Esophagus muscularis mucosa (tissue), 4 donors: ENCODE measurements around the gene ACBD4. TPM values are rescaled to one million over a fixed set of nuclear protein-coding genes. Genes with fewer than 3 reads are reported as not detected.
A peak's percentile ranks its signal among the peaks of the same experiment; 100 is the strongest.

Experiments used
- DNase-seq: peaks from one replicate; pipeline ENCODE4 v3.0.0-alpha.2; 2017; ENCODE audit errors: extremely low spot score
- H3K27ac ChIP-seq, 4 donors: fragments of 200-600 bp; sonication (generic); replicated peaks in 1 of 4; 1 replicate in 3 of 4; 2 replicates in 1 of 4; pipeline ENCODE4 v1.5.1; 2016 to 2019; ENCODE audit warnings: mild to moderate bottlenecking in 1 of 4
- H3K27me3 ChIP-seq, 4 donors: fragments of 200-600 bp; sonication (generic); one replicate each; pipeline versions ENCODE4 v1.5.1 to v1.6.0; 2016 to 2019
- H3K36me3 ChIP-seq, 4 donors: fragments of 200-600 bp; sonication (generic); one replicate each; pipeline ENCODE4 v1.5.1; 2016 to 2019
- H3K4me1 ChIP-seq, 4 donors: fragments of 200-600 bp; sonication (generic); one replicate each; pipeline ENCODE4 v1.5.1; 2016 to 2019
- H3K4me3 ChIP-seq, 4 donors: fragments of 200-600 bp; sonication (generic); 1 replicate in 2 of 4; 2 replicates in 2 of 4; pipeline ENCODE4 v1.5.1; 2016 to 2019; ENCODE audit warnings: mild to moderate bottlenecking in 4 of 4, moderate library complexity in 1 of 4
- H3K9me3 ChIP-seq, 4 donors: fragments of 200-600 bp; sonication (generic); 1 replicate in 3 of 4; 2 replicates in 1 of 4; pipeline ENCODE4 v1.5.1; 2016 to 2019
- EP300 ChIP-seq: sonication (generic); formaldehyde crosslinking; IDR thresholded peaks from one replicate; pipeline ENCODE4 v1.6.1; 2017; ENCODE audit warnings: antibody characterized with exemption
- POLR2A ChIP-seq: fragments of 450-650 bp; IDR thresholded peaks from one replicate; pipeline ENCODE4 v1.6.1; 2017; ENCODE audit warnings: antibody characterized with exemption, moderate library complexity, mild to moderate bottlenecking, low read depth
- POLR2AphosphoS5 ChIP-seq, 2 donors: sonication (generic); formaldehyde crosslinking; IDR thresholded peaks; one replicate each; pipeline ENCODE4 v1.6.1; 2017; ENCODE audit warnings: antibody characterized with exemption in 2 of 2
- WGBS: methylation state at CpG from one replicate; pipeline ENCODE4 v1.1.5; 2018; 5-methylcytosine and 5-hydroxymethylcytosine counted together
- intact Hi-C: fragments of 100-400 bp; cut with DNase I; formaldehyde crosslinking; loops from one replicate; pipeline ENCODE4 v1.15.1; 2023
- total RNA-seq, 4 donors: library from RNA; depleted of rRNA; stranded (reverse); fragments of >200 nt; gene quantifications; one replicate each; pipeline versions ENCODE4 v1.1.0 to v1.2.1, GENCODE V29; 2016
- TF ChIP-seq, protein P1 (sequence below), 3 experiments: fragments of 200-600 bp in 2 of 3; fragments of 450-650 bp in 1 of 3; sonication (generic) in 2 of 3; IDR thresholded peaks; one replicate each; pipeline ENCODE4 v1.5.1; 2017 to 2019; ENCODE audit warnings: antibody characterized with exemption in 3 of 3, mild to moderate bottlenecking in 2 of 3, moderate library complexity in 1 of 3

Gene ACBD4
- total RNA-seq, 4 donors from 2014 or later, result 20.9 to 34.8 (median 23.5) TPM

DNA sequence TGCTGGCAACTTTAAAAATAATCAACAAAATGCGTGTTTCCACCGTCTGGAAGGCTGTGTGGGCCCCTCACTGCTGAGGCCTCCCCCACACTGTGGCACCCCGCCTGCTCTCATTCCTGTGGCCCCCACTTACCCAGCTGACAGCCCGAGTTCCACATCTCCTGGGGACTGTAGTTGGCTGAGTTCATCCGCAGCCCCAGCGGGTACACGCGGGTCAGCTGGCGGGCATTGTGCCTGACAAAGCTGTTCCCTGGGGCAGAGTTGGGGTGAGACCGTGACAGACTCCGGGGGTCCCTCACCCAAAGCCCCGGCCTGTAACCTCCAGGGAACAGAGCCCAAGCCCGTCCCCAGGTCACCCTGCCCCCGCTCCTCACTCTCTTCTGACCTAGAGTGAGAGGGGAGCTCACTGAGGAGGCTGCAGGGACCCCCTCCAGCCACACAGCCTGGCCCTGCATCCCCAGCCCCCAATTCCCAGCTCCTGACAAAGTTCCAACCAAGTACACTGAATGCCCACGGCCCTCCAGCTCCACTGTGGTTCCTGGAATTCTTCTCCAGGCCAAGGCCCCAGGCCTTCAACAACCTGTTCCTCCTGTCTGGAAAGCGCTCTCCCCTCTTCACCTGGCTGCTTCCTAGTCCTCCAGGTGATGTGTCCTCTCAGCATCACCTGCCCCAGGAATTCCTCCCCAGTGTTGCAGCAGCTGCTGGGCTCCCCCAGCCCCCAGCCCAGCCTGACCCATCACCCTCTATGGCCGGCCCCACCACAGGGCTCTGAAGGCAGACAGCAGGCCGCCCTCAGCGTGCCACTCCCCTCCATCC lies 21.2 kb upstream of the ACBD4 start:
- H3K27ac ChIP-seq, result peak overlapping the region in 2 of 4 donors; percentile 9 to 39
- WGBS, result 92% methylated on average over 13 of the region's 19 CpGs
- no peak for DNase-seq
- intact Hi-C loops, result no loop called here
- H3K4me1 ChIP-seq, result peaks cover 29 to 34% (median 32%) of the 10 kb centered on the region in 4 donors
- H3K9me3 ChIP-seq, result no peaks in the 10 kb centered on the region
- H3K27me3 ChIP-seq, result no peaks in the 10 kb centered on the region
- TF ChIP-seq POLR2AphosphoS5 (IDR thresholded peaks at IDR 0.05), result no peak
- H3K4me3 ChIP-seq, result no peak overlapping the region
- peaks cover 0 to 75% (median 69%) of the 10 kb centered on the region in 4 donors for H3K36me3 ChIP-seq

DNA sequence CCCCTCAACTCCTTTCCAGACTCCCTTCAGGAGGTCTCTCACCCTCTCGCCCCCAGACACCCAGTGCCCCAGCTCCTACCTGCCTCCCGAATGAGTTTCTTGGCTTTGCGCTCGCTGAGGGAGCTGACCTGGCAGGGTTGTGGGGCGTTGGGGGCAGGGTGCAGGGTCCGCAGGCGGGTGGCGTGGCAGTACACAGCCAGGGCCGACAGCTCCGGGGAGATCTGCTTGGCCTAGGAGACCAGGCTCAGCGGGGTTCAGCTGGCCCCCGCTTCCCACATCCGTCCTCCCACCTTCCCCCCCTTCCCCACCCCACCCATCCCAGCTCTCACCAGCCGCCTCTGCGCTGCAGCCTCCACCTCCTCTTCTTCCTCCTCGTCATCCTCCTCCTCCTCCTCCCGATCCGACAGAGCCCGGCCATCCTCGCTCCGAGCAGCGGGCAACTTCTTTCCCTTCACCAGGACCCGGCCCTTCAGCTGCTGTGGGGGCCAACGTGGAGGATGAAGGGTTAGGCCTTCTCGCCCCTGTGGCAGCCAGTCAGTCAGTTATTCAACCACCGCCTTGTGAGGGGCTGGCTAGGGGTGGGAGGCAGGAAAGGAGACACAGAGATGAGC lies 20.4 kb upstream of the ACBD4 start:
- H3K27me3 ChIP-seq, result no peaks in the 10 kb centered on the region
- peaks cover 0 to 80% (median 77%) of the 10 kb centered on the region in 4 donors for H3K36me3 ChIP-seq
- peak overlapping the region in 1 of 4 donors; percentile 39 for H3K27ac ChIP-seq
- intact Hi-C loops, result no loop called here
- peaks cover 23 to 29% (median 24%) of the 10 kb centered on the region in 4 donors for H3K4me1 ChIP-seq
- DNase-seq, result no peak
- H3K9me3 ChIP-seq, result no peaks in the 10 kb centered on the region
- 89% methylated on average over 25 of the region's 26 CpGs for WGBS
- no peak for TF ChIP-seq EP300
- no peak for TF ChIP-seq POLR2AphosphoS5 (IDR thresholded peaks at IDR 0.05)
- TF ChIP-seq, protein P1, sequence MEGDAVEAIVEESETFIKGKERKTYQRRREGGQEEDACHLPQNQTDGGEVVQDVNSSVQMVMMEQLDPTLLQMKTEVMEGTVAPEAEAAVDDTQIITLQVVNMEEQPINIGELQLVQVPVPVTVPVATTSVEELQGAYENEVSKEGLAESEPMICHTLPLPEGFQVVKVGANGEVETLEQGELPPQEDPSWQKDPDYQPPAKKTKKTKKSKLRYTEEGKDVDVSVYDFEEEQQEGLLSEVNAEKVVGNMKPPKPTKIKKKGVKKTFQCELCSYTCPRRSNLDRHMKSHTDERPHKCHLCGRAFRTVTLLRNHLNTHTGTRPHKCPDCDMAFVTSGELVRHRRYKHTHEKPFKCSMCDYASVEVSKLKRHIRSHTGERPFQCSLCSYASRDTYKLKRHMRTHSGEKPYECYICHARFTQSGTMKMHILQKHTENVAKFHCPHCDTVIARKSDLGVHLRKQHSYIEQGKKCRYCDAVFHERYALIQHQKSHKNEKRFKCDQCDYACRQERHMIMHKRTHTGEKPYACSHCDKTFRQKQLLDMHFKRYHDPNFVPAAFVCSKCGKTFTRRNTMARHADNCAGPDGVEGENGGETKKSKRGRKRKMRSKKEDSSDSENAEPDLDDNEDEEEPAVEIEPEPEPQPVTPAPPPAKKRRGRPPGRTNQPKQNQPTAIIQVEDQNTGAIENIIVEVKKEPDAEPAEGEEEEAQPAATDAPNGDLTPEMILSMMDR (IDR thresholded peaks at IDR 0.05), result no peak
- no peak for TF ChIP-seq POLR2A
- H3K4me3 ChIP-seq, result no peak overlapping the region

DNA sequence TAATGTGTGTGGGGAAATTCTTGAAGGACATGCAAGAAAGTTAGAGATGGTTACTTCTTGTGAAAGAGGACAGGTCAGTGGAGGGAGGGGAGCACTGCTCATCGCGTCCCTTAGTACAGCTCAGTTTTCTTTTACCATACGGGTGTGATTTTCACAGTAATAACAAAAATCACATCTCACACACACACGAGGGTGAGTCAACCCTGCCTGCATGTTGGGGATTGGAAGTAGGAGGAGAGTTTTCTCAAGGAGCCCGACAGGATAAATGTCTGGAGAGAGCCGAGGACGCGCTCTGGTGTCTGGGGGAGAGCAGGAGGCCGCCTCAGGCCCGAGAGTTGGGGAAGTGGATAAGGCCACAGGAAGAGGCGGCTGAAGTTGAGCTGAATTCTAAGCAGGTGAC lies 19.6 kb upstream of the ACBD4 start:
- H3K27ac ChIP-seq, result peak overlapping the region in 1 of 4 donors; percentile 4
- H3K4me3 ChIP-seq, result no peak overlapping the region
- H3K9me3 ChIP-seq, result no peaks in the 10 kb centered on the region
- peaks cover 0 to 88% (median 84%) of the 10 kb centered on the region in 4 donors for H3K36me3 ChIP-seq
- peaks cover 15 to 24% (median 19%) of the 10 kb centered on the region in 4 donors for H3K4me1 ChIP-seq
- H3K27me3 ChIP-seq, result no peaks in the 10 kb centered on the region
- no peak for DNase-seq
- 83% methylated on average over 11 of the region's 11 CpGs for WGBS
- TF ChIP-seq POLR2AphosphoS5 (IDR thresholded peaks at IDR 0.05), result no peak
- no peak for TF ChIP-seq POLR2A
- TF ChIP-seq, protein P1 (IDR thresholded peaks at IDR 0.05), result no peak
- TF ChIP-seq EP300, result no peak
- intact Hi-C loops, result no loop called here

DNA sequence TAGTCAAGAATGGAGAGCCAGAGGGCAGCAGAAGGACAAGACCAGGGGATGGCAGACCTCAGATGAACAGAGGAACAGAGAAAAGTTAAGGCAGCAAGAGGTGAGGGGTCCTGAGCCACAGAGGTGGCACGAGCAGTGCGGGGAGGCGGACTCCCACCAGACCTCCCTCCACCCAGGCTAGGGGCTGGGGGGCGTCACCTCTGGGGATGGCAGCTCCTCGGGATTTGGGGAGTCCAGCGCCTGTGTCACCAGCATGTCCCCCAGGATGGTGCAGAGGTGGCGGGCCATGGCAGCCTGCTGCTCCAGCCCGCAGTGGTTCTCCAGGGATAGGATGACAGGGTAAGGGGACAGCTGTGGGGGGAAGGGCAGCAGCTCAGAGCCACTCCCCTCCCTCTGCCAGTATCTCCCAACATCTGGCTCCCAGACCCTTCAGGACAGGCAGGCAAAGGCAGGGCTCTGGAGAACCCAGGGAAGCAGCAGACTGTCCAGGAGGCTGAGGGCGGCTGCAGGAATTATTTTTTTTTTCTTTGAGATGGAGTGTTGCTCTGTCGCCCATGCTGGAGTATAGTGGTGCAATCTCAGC lies 19.0 kb upstream of the ACBD4 start:
- Histone ChIP-seq H3K9me3 (no peaks in the 10 kb centered on the region), H3K27me3 (no peaks in the 10 kb centered on the region), H3K4me3 (no peak overlapping the region), H3K4me1 (peaks cover 10 to 24% (median 17%) of the 10 kb centered on the region in 4 donors), H3K36me3 (peaks cover 0 to 91% (median 88%) of the 10 kb centered on the region in 4 donors), H3K27ac (no peak overlapping the region)
- no peak for DNase-seq
- TF ChIP-seq POLR2A, result no peak
- no peak for TF ChIP-seq EP300
- no peak for TF ChIP-seq POLR2AphosphoS5 (IDR thresholded peaks at IDR 0.05)
- TF ChIP-seq, protein P1 (IDR thresholded peaks at IDR 0.05), result no peak
- intact Hi-C loops, result no loop called here
- 94% methylated on average over 10 of the region's 10 CpGs for WGBS

DNA sequence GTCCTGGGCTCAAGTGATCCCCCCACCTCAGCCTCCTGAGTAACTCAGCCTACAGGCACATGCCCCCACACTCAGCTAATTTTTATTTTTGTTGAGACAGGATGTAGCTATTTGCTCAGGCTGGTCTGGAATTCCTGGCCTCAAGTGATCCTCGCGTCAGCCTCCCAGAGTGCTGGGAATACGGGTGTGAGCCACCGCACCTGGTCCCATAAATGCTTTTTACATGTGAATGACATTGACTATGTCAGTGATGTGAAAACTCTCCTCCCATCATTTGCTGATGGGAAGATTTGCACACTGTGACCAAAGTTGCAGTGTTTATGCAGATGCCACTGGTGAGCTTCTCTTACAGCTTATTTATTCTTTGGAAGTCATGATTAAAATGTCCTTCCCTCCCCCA lies 18.2 kb upstream of the ACBD4 start:
- H3K27ac ChIP-seq, result no peak overlapping the region
- H3K9me3 ChIP-seq, result no peaks in the 10 kb centered on the region
- TF ChIP-seq POLR2A, result no peak
- TF ChIP-seq POLR2AphosphoS5 (IDR thresholded peaks at IDR 0.05), result no peak
- TF ChIP-seq, protein P1 (IDR thresholded peaks at IDR 0.05), result no peak
- no peak for TF ChIP-seq EP300
- WGBS, result 98% methylated on average over 4 of the region's 4 CpGs
- DNase-seq, result no peak
- H3K4me1 ChIP-seq, result peaks cover 2 to 23% (median 17%) of the 10 kb centered on the region in 4 donors
- H3K4me3 ChIP-seq, result no peak overlapping the region
- no peaks in the 10 kb centered on the region for H3K27me3 ChIP-seq
- H3K36me3 ChIP-seq, result peaks cover 0 to 89% (median 83%) of the 10 kb centered on the region in 4 donors
- intact Hi-C loops, result no loop called here
